ENCODE data around the gene DMD. TPM values are rescaled to one million over a fixed set of nuclear protein-coding genes. Genes with fewer than 3 reads are reported as not detected.
"Not testable (repeated sequence)": the region's sequence is repeated elsewhere in the genome, so short reads cannot be mapped to it uniquely, and the experiment has no call there.

The DMD gene
- polyA plus RNA-seq, 3 donors: 14.9 to 18.3 (median 15.4) TPM

GRCh38 chrX:33160273-33160672 lies 51.1 kb downstream of the DMD start:
- DNase-seq (ENCODE audit: low read depth in 3 of 3, low spot score in 2 of 3): no peak

- DNase-seq (ENCODE audit: low read depth in 3 of 3, low spot score in 2 of 3): no peak
Measured at GRCh38 chrX:33156152-33156726, 55.1 kb downstream of the DMD start.

- no peak for DNase-seq (ENCODE audit: low read depth in 3 of 3, low spot score in 2 of 3)
Measured at GRCh38 chrX:33149580-33149979, 61.8 kb downstream of the DMD start.

GRCh38 chrX:33149085-33149484 lies 62.3 kb downstream of the DMD start:
- DNase-seq (ENCODE audit: low read depth in 3 of 3, low spot score in 2 of 3): no peak

- no peak for DNase-seq (ENCODE audit: low read depth in 3 of 3, low spot score in 2 of 3)
Measured at GRCh38 chrX:33142331-33142730, 69.0 kb downstream of the DMD start.

- no peak for DNase-seq (ENCODE audit: low read depth in 3 of 3, low spot score in 2 of 3)
Measured at GRCh38 chrX:33138677-33139249, 72.6 kb downstream of the DMD start.

GRCh38 chrX:33134164-33134563 lies 77.2 kb downstream of the DMD start:
- no peak for DNase-seq (ENCODE audit: low read depth in 3 of 3, low spot score in 2 of 3)

- DNase-seq (ENCODE audit: low read depth in 3 of 3, low spot score in 2 of 3): no peak
Measured at GRCh38 chrX:33133320-33133719, 78.0 kb downstream of the DMD start.

- no peak for DNase-seq (ENCODE audit: low read depth in 3 of 3, low spot score in 2 of 3)
Measured at GRCh38 chrX:33132569-33132968, 78.8 kb downstream of the DMD start.

GRCh38 chrX:33129607-33130006 lies 81.7 kb downstream of the DMD start:
- DNase-seq (ENCODE audit: low read depth in 3 of 3, low spot score in 2 of 3): no peak

- no peak for DNase-seq (ENCODE audit: low read depth in 3 of 3, low spot score in 2 of 3)
Measured at GRCh38 chrX:33128048-33128805, 83.1 kb downstream of the DMD start.

GRCh38 chrX:33126469-33126868 lies 84.9 kb downstream of the DMD start:
- DNase-seq (ENCODE audit: low read depth in 3 of 3, low spot score in 2 of 3): no peak

GRCh38 chrX:33109858-33110257 lies 101.5 kb downstream of the DMD start:
- no peak for DNase-seq (ENCODE audit: low read depth in 3 of 3, low spot score in 2 of 3)

GRCh38 chrX:33106737-33107136 lies 104.6 kb downstream of the DMD start:
- no peak for DNase-seq (ENCODE audit: low read depth in 3 of 3, low spot score in 2 of 3)

- DNase-seq (ENCODE audit: low read depth in 3 of 3, low spot score in 2 of 3): no peak
Measured at GRCh38 chrX:33095079-33095478, 116.3 kb downstream of the DMD start.

GRCh38 chrX:33087411-33087810 lies 123.9 kb downstream of the DMD start:
- no peak for DNase-seq (ENCODE audit: low read depth in 3 of 3, low spot score in 2 of 3)

- no peak for DNase-seq (ENCODE audit: low read depth in 3 of 3, low spot score in 2 of 3)
Measured at GRCh38 chrX:33086886-33087285, 124.5 kb downstream of the DMD start.

- DNase-seq (ENCODE audit: low read depth in 3 of 3, low spot score in 2 of 3): no peak
Measured at GRCh38 chrX:33082371-33082770, 129.0 kb downstream of the DMD start.

- no peak for DNase-seq (ENCODE audit: low read depth in 3 of 3, low spot score in 2 of 3)
Measured at GRCh38 chrX:33078273-33078672, 133.1 kb downstream of the DMD start.

- not testable (repeated sequence) for DNase-seq (ENCODE audit: low read depth in 3 of 3, low spot score in 2 of 3)
Measured at GRCh38 chrX:33073660-33074059, 137.7 kb downstream of the DMD start.

- DNase-seq (ENCODE audit: low read depth in 3 of 3, low spot score in 2 of 3): no peak
Measured at GRCh38 chrX:33065415-33065814, 145.9 kb downstream of the DMD start.

GRCh38 chrX:33062041-33062440 lies 149.3 kb downstream of the DMD start:
- DNase-seq (ENCODE audit: low read depth in 3 of 3, low spot score in 2 of 3): no peak

Measured in right renal cortex interstitium (tissue), 3 donors.